ENCODE results near the gene TTC9C. TPM values are rescaled to one million over a fixed set of nuclear protein-coding genes. Genes with fewer than 3 reads are reported as not detected.

The TTC9C gene
- total and polyA plus RNA-seq, 2 of the 8 experiments (the other 6 are each of a cell fraction or from before 2014, with no cell fraction given), result 25.4 to 34.1 TPM

DNA sequence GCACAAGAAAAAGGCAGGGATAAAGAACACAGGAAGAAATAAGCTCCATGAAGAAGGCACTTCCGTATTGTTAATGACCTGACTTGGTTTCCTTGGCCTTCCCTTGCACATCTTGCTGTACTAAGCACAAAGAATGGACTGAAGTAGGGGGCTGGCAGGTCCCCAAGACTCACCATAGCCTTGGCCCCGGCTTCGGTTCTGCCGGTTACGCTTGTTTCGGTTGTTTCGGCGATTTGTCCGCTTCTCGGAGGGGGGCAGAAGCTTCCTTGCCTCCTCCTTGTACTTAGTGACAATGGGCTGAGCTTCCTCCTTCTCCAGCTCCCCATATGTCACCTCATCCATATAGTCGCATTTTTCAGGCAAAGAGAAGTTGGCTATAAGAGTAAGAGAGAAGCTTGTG is 11.5 kb upstream of the TTC9C start (continued):
- TF ChIP-seq, protein P1, sequence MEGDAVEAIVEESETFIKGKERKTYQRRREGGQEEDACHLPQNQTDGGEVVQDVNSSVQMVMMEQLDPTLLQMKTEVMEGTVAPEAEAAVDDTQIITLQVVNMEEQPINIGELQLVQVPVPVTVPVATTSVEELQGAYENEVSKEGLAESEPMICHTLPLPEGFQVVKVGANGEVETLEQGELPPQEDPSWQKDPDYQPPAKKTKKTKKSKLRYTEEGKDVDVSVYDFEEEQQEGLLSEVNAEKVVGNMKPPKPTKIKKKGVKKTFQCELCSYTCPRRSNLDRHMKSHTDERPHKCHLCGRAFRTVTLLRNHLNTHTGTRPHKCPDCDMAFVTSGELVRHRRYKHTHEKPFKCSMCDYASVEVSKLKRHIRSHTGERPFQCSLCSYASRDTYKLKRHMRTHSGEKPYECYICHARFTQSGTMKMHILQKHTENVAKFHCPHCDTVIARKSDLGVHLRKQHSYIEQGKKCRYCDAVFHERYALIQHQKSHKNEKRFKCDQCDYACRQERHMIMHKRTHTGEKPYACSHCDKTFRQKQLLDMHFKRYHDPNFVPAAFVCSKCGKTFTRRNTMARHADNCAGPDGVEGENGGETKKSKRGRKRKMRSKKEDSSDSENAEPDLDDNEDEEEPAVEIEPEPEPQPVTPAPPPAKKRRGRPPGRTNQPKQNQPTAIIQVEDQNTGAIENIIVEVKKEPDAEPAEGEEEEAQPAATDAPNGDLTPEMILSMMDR (IDR thresholded peaks at IDR 0.05; ENCODE audit: control extremely low read depth in 1 of 3, insufficient read depth in 1 of 3, low read depth in 1 of 3, low read length in 3 of 3), result no peak
- no peak for TF ChIP-seq SAP30 (IDR thresholded peaks at IDR 0.05; ENCODE audit: insufficient read depth, insufficient replicate concordance, low read length)
- TF ChIP-seq, protein P2, sequence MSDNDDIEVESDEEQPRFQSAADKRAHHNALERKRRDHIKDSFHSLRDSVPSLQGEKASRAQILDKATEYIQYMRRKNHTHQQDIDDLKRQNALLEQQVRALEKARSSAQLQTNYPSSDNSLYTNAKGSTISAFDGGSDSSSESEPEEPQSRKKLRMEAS (IDR thresholded peaks at IDR 0.05), result no peak
- no peak for TF ChIP-seq CREB1 (IDR thresholded peaks at IDR 0.05)
- TF ChIP-seq HDAC6 (IDR thresholded peaks at IDR 0.05; ENCODE audit: low read depth, low read length), result no peak
- no peak for TF ChIP-seq RFX5 (IDR thresholded peaks at IDR 0.05; ENCODE audit: borderline replicate concordance, low read depth, low read length)
- TF ChIP-seq SP1 (IDR thresholded peaks at IDR 0.05; ENCODE audit: low read depth, low read length), result no peak
- TF ChIP-seq POU5F1 (IDR thresholded peaks at IDR 0.05; ENCODE audit: low read depth, low read length), result no peak

Measured in H1 (cell line).